ENCODE results near the gene TTC39A.

TTC39A gene

DNA sequence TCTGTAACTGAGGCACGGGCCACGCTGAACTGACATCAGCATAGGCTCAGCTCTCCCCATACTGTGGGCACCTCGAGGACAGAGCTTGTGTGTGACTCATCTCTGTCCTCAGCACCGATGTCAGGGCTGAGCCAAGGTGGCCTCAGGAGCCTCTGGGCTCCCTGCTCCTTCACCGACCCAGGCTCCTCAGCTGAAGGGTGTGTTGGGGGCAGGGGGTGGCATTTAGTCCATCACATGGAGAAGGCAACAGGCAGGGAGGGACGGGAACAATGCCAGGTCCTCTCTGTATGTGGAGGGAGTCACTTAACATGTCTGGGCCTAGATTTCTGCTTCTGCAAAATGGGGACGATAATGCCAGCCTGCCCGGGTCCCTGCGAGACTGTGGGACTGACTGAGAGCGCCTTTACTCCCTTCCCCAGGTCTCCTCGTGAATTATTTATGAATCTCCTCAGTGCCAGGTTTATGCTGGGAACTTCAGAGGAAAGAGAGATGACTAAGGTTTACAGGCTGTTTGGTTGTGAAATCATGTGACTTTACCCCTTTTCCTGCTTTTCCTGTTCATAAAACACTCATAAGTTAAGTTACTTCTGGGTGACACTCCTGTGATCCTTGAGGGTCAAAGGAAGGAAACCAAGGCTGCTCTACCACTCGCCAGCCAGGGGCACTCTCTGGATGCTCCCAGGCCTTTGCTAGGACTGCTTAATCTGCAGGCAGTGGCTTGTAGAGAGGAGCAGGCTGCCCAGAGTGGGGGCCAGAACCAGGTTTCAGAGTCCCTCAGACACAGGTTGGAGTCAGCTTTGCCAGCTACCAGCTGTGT, 16.2 kb downstream of the TTC39A start:
- DNase-seq: peak; percentile 89

DNA sequence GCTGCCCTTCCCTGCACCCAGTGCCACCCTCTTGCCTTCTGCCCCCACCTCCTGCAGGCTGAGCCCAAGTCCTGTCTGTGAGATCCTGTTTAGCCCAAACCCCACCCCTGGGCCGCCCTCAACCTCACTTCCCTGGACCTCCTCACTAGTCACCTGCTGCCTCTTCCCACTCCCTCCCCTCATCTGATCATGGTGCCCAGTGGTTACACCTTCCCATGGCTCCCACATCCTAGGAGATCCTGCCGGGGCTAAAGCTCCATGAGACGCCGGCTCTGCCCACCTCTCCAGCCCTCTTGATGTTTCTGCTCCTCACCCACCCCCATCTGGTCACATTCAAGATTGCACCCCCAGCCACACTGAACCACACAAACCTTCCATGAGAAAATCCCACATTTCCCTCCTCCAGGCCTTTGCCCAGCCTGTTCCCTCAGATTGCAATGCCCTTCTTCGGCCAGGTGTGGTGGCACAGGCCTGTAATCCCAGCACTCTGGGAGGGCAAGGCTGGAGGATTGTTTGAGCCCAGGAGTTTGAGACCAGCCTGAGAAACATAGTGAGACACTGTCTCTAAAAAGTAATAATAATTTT, 17.0 kb downstream of the TTC39A start:
- DNase-seq: peak; percentile 66

DNA sequence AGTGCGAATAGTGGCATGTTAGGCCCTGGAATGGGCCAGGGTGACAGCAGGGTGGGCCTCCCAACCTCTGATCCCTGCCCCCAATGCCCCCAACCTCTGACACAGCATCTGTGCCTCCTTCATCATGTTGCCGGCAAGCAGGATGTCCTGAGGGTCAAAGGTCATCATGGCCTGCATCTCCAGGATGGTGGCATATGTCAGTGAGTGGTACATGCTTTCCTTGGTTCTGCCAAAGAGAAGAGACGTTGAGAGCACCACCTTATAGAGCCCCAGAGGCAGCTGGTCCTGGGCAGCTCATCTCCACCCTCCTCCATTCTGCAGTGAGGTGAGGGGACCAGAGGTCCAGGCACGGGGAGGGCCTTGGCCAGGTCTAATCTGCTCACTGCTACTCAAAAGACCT, 17.6 kb downstream of the TTC39A start:
- DNase-seq: no peak

DNA sequence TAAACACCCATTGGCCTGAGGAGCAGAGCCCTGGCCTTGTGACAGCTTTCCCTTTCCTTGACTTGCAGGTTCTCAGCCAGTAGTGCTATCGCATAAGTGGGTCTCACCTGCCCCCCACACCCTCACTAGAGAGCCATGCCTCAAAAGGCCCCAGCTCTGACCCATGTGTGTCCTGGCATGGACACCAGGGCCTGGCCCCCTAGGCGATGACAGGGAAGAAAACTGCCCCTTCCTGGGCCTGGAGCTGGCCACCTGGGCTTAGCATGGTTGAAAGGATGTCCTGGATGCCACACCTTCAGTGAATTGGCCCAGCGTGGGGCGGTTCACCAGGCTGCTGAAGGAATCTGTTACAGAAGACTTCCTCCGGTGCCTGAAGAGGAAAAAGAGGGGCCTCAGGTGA, 18.5 kb downstream of the TTC39A start:
- DNase-seq: no peak

DNA sequence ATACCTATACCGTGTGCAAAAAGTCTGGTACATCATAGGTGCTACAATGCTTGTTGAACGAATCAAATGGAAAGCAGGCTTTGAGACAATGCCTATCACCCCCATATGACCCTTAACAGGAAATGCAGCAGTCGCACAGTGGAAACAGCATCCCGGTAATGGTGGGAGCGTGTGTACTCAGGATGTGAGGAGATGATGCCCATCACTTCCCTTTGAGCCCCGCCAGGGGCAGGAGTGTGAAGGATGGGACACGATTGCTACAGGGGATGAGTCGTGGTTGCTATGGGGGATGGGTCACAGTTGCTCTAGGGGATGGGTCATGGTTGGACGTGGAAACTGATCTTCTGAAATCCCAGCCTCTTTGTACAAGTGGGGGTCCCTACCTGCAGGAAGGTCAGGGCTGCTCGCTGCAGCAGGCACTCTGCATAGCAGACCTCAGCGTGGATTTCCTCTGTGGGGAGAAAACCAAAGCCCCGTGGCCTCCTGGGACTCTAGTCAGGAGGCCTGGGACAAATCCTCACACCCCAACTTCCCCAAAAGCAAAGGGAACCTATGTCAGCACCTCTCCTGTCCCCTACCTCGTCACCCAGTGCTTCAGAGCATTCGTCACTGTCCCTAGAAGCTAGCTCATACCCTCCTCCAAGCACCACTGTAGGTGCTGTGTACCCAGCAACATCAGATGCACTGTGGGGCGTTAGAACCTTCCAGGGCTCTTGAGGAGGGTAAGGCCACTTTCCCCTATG, 19.3 kb downstream of the TTC39A start:
- no peak for DNase-seq

DNA sequence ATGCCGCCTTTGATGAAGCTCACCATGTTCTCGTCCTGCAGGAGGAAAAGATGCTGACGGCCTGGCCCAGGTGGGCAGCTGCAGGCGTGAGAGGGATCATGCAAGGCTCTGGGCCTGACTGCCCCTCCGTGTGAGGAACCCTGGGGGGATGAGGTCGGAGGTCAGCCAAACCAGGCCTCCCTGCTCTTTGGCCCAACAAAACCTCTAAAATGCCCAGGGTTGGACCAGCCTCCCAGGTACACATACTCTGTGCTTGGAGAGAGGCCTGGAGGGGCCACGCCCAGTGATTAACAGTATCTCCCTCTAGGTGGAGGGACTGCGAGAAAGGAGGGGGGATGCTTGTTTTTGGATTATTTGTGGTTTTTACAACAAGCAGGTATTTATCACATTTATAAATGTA, 21.1 kb downstream of the TTC39A start:
- no peak for DNase-seq

DNA sequence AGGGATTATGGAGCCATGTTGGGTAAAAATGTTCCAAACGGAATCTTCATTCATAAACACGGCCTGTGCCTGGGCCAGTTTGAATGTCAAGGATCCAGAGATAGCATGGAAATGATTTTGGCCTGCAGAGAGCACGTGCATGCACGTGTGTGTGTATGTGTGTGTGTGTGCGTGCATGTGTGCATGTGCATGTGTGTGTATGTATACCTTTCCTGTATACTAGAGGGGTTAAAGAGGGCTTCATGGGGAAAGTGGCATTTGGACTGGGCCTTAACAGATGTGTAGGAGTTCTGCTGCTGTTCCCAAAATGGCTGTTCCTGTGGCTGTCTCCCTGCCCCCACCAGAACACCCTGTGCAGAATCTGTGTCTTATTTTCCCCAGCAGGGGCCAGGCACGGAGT, 21.7 kb downstream of the TTC39A start:
- DNase-seq: no peak

DNA sequence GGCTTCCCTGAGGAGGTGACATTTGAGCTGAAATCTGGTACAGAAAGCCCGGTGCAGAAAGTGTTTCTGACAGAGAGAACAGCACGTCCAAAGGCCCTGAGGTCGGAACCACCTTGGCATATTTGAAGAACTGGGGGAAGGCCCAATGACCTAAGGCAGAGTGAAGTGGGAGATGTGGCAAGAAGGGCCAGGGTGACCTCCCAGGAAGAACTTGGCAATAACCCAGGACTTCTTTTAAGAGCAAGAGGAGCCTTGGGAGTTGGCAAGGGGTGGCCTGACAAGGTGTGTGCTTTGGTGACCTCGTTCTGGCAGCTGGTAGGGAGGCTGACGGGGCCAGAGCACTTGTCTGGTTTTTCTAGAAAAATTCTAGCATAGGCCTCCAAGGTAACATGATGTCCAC, 23.4 kb downstream of the TTC39A start:
- peak; percentile 45 for DNase-seq

DNA sequence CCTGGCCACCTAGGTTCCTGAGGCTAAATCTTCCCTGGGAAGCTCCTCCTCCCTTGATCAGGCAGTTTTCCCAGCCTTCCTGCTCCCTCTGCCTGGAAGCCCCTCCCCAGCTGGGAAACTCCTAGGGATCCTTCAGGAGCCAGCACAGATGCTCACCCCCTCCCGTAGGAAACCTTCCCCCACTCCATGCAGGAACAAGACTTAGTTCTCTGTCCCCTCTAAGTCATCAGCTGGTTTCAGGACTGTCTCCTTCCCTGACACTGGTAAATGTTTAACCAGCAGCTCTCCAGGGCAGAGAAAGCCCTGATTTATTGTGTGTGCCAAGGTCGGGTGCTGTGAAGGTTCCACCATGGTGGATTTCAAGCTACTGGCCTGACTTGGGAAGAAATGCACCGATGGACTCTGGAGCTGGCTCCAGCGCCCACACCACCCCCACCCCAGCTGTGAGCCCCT, 25.0 kb downstream of the TTC39A start:
- peak; percentile 87 for DNase-seq

DNA sequence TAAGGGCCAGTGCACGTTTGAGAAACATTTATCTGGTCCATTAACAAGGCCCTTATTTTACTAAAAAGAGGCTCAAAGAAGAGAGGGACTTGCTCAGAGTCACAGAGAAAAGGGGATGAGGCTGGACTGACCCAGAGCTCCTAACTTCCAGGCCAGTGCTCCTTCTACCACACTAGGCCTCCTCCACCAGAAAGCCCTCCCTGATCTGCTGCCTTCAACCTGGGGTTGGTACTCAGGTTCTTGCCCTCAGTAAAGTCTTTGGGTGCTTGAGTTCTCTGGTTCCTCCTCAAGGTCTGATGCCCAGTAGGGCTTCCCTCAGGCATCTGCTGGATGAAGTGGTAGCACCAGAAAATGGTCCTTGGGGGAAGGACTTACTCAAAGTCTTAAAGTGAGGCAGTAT, 26.0 kb downstream of the TTC39A start:
- DNase-seq: no peak

DNA sequence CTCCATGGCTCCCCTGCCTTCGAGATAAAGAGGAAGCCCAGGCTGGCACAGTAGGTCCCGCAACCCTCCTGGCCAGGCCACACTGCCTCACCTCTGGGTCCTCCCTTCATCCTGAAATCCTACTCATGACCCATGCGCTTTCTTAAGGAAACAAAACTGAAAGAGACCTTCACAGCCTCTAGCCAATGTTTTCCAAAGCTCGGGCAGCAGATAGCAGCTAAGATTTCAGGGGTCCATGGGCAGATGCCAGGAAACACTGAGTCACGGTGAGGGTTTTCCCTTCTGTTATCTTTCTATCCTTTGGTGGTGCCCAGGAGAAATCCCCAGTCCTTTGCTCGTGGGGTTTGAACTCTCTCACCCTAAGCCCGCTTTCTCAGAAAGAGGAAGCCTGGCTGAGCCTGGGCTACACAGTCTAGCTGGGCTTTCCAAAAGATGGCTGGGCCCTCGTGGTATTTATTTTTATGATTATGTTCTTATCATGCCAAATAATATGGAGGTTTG, 26.6 kb downstream of the TTC39A start:
- no peak for DNase-seq

DNA sequence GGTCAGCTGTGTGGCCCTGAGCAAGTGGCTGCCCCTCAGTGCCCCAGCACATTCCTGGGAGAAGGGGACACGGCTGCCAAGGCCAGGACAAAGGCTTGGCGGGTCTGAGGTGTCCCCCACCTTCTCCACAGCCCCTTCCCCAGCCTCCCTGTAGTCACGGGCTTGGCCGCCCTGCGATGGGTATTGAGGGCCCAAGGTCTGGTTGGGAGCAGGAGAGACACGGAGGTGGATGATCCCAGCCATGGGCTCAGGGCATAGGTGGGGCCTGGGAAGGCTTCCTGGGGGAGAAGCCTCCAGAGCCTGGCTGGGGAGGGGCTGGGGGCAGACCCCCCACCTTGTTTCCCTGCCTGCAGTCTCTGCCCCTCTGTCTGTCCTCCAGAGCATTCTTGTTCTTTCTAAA, 27.0 kb downstream of the TTC39A start:
- no peak for DNase-seq

DNA sequence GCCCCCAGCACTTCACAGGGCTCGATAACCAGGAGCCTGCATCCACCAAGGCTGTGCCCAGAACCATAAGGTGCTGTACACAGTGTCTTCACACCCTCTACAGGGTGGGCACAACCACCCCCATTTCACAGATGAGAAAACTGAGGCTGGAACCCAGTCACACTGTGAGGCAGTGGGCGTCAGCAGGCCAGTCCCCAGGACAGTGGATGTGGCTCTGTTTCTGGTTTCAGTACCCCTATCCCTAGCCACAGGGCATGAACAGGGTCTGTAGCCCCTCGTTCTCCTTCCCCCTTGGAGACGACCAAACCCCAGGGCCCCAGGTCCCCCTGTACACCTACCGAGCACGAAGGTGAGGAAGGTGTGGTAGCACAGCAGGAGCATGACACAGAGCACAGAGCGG, 27.6 kb downstream of the TTC39A start:
- DNase-seq: no peak

DNA sequence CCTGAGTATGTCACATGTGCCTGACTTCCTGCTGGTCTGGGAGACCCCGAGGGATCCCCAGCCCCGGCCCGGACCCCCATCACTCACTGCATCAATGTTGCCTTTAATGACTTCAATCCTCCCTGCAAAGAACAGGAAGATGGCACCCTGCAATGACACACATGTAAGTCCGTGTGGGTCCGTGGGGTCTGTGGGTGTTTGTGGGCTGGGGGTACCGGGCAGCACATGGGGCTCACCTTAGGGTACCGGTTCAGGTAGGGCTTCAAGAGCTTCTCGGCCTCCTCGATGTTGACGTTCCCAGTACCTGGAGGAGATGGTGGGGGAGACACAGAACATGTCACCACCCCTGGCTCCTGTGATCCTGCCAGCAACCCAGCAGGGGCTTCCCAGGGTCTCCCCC, 28.1 kb downstream of the TTC39A start:
- DNase-seq: no peak

DNA sequence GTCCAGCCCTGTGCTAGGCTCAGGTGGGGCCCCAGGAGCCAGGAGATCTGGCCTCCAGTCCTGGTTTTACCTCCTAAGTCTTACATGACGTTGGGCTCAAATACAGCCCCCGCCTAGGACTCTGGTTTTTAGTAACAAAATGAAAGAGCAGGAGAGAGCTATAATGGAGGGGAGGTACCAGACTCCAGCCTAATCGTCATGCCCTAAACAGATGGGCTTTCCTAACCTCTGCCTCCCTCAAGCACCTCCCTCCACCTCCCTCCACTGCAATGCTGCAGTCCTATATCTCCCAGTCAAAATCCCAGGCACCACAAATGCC, 28.6 kb downstream of the TTC39A start:
- no peak for DNase-seq

DNA sequence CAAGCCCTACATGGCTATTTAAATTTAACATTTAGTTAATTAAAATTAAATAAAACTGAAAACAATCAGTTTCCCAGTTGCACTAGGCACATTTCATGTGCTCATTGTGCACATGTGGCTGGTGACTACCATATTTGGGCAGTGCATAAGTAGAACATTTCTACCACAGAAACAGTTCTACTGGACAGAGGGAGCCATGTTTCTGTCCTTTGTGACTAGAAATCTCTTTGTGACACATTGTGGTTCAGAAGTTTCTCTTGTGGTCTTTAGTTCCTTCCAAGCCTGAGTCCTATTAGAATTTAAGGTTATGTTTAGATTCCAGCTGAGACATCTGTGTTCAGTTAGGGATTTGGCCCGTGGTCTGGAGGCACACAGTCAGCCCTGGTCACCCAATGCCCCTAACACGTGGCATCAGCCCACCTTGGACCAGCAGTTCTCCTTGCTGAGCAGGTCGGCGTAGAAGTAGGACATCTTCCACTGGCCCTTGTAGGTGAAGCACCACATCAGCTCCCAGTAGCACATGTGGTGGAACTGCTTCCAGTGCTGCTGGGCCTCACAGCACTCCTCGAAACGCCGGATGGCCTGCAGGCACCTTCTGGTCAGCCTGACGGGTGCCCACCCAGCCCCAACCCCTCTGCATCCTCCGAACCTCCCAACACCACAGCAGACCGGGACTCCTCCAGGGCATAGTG, 29.1 kb downstream of the TTC39A start:
- DNase-seq: no peak

DNA sequence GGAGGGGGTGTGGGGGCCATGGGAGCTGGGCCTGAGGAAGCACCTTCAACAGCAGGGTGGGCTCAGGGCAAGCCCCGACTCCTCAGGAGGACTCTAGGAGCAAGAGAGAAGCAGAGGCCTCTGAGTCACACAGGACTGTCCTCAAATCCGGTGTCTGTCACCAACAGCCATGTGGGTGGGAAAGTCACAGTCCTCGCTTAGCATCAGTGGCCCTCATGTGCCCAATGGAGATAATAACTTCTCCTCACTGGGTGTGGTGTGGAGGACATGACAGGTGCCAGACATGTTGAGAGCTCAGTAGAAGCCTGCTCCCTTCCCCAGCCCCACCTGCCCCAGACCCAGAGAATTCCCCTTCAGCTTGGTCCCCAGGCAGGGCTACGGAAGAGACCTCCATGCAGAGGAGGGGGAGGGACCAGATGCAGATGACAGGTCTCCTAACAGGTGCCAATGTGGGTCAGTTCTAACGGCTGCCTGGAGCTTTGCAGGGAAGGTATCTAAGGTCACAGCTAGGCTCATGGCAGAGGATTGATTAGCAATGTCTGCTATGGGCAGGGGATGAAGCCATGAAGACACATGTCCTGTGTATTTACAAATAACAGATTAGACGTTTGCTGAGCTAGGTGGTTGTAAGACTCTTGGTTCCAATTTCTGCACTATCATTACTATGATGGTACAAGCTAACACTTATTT, 30.2 kb downstream of the TTC39A start:
- no peak for DNase-seq

DNA sequence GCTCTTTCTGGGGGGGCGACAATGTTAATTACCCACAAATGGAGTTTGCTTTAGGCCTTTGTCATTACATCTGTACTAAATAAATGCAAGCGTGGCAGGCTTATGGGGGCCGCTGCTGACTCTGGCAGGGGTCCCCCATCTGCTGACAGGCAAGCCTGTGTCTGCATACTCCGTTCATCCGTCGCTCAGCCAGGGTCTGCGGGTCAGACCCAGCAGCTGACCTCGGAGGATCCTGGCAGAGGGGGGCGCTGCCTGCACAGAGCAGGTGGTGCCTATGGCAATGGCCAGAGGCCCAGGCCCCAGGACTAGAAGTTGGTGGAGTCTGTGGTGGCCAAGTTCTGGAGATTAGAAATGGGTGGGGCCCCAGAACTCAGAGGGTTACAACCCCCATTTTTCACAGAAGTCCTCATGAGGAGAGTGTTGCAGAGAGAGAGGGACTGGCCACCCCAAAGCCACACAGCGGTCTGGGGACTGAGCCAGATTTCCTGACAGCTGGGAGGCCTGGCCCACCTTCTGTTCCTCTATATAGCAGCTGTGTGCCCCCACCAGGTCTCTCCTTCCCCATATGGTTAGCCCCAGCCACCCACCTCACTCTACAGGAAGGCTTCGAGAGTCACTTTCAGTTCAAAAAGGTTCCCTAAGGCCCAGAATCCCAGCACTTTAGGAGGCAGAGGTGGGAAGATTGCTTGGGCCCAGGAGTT, 31.0 kb downstream of the TTC39A start:
- DNase-seq: no peak

DNA sequence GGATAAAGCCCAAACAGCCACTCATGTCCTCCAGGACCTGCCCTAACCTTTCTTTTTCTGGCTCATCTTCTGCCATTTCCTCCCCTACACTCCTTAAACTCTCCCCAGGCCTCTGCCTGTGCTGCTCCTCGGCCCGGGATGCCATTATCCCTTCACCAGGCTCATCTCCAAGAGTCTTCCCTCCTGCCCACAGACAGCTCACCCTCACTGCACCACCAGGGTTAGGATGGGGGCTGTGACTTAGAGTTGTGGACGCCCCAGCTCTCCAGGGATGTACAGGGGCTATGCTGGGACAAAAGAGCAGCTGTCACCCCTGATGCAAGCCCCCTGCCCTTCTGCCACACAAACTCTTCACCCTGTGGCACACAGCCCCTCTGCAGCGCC, 32.0 kb downstream of the TTC39A start:
- no peak for DNase-seq

DNA sequence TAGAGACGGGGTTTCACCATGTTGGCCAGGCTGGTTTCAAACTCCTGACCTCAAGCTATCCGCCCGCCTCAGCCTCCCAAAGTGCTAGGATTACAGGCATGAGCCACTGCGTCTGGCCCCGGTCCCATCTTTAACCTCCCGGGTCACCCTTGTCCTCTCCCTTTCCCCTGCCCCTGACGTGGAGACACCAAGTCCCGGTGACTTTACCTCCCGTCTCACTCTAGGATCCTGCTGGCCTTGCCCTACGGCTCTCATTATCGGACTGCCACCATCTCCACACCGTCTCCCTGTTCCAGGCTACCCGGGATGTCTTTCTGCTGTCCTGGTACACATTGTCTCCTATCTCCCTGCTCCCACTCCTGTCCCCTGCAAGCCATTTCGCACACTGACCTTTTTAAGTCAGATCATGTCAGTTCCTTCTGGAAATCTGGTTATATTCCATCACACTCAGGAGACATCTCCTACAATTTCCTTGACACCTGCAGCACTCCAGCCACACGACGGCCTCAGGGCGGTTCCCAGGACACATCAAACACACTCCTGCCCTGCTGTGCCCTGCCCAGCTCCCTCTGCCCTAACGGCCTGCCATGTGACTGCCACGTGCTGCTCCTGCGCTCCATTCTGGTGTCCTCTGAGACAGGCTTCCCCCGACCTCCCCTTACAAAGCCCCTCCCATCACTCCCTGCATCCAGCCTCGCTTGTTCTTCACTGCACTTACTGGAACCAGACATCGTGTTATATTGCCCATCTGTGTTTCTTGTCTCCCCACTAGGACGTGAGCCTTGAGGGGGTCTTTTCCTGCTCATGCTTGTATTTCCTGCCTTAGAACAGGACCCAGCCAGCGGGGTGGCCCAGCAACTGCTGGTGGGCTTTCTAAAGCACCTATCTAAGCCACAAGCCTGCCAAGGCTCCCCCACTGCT, 32.7 kb downstream of the TTC39A start:
- DNase-seq: peak; percentile 97

Measured in DMS53 (cell line).